Measurements from ENCODE around the gene DSTN. TPM values are rescaled to one million over a fixed set of nuclear protein-coding genes. Genes with fewer than 3 reads are reported as not detected.

Gene DSTN
- total RNA-seq, 1 donor from 2014 or later, result 157 TPM

DNA sequence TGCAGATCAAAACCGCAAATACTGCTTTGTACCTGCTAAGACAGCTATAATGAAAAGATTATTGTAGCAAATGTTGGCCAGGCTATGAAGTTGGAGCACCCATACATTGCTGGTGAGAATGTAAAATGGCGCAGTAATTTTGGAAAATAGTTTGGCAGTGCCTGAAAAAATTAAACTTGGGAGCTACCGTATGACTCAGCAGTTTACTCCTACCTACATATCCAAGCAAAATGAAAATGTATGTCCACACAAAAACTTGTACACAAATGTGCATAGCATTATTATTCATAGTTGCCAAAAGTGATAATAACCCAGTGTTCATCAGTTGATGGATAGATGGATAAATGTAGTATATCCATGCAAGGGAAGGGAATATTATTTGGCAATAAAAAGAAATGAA, 13.3 kb downstream of the DSTN start:
- no peak for DNase-seq

DNA sequence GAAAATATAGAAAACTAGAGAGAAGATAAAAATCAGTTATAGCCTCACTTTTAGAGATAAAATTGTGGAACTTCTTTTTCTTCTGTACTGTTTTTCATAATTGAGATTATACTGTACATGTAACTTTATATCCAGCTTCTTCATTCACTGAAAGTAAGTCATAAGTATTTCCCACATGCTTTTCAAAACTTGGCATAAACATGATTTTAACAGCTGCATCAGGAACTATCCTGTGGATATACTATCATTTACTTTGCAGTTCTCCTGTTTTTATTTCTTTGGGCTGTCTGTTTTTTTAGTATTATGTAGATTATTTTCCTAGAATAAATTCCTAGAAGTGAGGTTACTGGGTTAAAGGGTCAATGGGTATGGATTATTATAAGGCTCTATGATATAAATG, 14.8 kb downstream of the DSTN start:
- DNase-seq, result no peak

- DNase-seq, result no peak
These were observed 16.4 kb downstream of the DSTN start for GRCh38 chr20:17586250-17586649.

GRCh38 chr20:17587148-17587547, 17.3 kb downstream of the DSTN start:
- no peak for DNase-seq

DNA sequence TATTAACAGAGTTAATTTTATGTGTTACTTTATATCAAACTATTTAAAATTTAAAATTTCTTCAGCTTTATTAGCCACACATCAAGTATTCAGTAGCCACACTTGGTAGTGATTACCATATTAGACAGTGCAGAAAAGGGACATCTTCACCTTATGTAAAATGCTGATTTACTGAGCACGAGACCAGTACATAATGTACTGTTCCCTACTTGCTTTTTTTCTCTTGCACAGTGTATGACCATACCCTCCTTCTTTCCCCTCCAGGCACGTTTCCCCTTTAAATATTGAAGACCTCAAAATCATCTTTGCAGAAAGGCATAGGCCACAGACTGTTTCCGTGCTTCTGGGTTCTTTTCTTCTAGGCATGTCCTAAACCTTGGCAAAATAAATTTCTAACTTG, 17.9 kb downstream of the DSTN start:
- DNase-seq, result no peak

GRCh38 chr20:17589161-17589834, 19.4 kb downstream of the DSTN start:
- DNase-seq, result no peak

- no peak for DNase-seq
These were observed 20.4 kb downstream of the DSTN start for GRCh38 chr20:17590245-17590644.

DNA sequence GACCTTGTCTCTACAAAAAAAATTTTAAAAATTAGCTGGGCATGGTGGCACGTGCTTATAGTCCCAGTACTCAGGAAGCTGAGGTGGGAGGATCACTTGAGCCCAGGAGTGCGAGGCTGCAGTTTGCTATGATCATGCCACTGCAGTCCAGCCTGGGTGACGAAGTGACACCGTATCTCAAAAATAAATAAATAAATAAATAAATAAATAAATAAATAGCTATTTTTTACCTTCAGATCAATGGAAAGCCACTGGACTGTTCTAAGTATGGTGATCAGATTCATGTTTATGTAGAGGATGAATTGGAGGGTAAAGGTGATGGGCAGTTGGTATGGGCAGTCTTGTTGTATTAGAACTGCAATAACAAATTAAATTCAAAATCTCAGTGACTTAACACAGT, 24.0 kb downstream of the DSTN start:
- DNase-seq, result no peak

- peak; percentile 87 for DNase-seq
These were observed 24.6 kb downstream of the DSTN start for GRCh38 chr20:17594443-17594842.

DNA sequence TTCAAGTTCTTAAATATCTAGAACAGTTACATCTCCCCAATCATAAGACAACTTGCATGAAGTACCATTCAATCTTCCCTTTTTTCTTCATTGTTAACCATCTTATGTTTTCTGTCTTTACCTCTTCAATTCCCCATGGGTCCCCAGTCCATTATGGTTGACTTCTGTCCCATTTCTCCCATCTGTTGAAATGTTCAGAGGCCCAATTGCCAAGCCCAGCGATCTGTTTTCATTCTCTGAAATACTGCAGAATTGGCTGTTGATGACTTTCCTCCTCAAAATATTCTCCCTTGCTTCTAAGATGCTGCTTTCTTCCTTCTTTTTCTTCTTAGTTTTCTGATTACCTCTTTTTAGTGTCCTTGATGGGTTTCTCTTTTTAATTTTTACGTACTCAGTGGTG, 26.0 kb downstream of the DSTN start:
- DNase-seq, result no peak

- no peak for DNase-seq
These were observed 28.2 kb downstream of the DSTN start for GRCh38 chr20:17598013-17598550.

GRCh38 chr20:17601957-17602356, 32.1 kb downstream of the DSTN start:
- DNase-seq, result no peak

GRCh38 chr20:17602493-17602892, 32.6 kb downstream of the DSTN start:
- DNase-seq, result no peak

DNA sequence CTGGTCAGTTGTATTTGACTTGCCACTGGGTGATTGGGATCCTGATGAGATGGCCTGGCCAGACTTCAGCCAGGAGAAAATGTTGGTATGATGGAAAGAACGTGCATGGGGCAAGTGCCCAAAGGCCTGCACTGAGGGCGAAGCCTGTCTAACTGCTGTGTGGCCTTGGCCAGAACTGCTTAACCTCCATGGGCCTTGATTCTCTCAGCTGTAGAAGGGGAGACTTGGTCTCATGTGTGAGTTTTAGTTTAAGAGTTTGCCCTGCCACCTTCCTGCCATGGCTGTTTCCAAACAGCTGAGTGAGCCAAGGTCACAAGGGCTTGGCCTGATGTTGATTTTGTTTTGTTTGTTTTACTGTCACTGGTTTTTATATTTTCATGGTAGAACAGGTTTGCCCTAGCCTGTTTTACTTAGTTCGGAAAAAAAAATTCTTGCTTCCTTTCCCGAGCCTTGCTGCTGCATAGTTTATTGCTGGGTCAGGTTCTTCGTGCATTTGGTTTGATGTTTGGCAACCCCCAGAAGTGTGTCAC, 35.3 kb downstream of the DSTN start:
- DNase-seq, result no peak

GRCh38 chr20:17606001-17606400, 36.1 kb downstream of the DSTN start:
- DNase-seq, result no peak

- no peak for DNase-seq
These were observed 39.0 kb downstream of the DSTN start for GRCh38 chr20:17608701-17609497.

DNA sequence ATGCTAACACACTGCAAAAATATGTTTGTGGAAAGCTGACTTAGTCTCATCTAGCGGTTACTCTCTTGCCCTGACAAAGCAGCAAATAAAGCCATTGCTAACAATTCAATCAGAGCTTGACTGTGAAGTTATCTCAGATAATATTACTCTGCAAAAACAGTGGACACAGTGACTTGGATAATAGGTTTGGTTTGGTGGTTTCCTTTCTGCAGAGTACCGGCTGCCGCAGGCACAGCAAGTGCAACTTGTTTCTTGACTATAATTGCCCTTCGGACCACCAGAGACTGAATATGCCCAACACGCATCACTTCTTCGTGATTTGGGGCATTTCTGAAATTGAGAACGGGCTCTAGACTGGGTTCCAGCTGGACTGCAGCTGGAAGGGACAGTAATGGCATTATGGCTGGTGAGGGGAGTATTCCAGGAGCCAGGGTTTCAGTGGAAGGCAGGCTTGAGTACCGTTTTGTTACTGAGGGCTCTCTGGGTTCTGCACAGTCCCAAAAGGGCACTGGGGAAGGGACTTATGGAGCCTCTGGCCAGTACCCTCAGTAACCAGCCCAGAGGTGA, 40.0 kb downstream of the DSTN start:
- DNase-seq, result no peak

DNA sequence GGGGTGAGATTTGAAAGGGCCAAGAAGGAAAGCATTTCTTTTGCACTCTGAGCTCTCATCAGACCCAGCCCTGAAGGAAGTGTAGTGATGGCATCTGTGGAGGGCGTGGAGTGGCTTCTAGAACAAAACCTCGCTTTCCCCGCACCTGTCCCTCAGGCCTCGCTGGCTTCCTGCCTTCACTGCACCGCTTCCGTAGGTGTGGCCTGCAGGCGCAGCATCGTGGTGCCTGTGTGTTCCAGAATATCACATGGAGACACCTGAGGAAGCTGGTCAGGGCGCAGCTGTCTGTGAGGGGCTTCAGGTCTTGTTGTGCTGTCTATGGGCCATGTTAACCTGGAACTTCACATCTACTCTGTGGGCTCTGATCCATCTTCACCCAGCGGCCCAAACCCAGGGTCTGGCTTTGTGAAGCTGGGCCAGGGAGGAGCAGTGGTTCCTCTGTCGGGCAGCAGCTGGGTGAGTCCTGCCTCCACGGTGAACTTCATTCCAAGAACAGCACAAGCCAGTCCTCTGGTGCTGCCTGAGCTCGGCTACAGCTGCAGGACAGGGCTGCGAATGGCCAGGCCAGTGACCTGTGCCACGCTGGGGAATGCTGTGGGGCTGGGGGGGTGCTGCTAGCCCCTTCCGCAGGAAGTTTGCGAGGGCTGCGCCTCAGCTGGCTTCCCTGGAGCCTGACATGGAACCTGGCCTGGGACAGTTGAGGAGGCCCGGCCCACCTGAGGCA, 40.9 kb downstream of the DSTN start:
- DNase-seq, result peak; percentile 31

DNA sequence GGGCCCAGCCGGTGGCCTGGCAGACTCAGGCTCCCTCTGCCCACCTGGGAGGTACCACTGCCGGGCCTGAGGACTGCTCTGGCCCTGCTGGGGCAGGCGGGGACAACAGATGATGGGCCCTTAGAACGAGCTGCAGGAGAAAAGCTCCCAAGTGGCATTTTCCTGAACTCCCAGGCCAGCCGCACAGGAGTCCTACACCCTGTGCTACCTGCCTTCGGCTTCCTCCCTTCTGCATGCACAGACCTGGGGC, 41.3 kb downstream of the DSTN start:
- no peak for DNase-seq

- DNase-seq, result peak; percentile 51
These were observed 41.8 kb downstream of the DSTN start for GRCh38 chr20:17611540-17612286.

- peak; percentile 30 for DNase-seq
These were observed 42.6 kb downstream of the DSTN start for GRCh38 chr20:17612287-17612991.

DNA sequence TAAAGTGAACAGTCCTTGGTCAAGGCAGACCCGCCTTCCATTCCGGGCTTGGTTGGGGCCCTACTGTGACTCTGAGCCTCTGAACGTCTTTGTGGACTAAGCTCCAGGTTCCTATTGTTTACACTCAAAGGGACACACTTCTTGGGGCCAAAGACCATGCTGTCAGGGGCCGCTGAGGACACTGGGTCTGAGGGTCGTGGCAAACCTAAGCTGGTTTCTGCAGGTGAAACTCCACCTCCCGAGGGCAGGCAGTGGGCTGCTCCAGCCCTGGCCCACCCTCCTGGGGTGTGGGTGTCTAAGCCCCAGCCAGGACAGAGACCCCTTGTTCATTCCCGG, 43.1 kb downstream of the DSTN start:
- DNase-seq, result no peak

Data from dermis blood vessel endothelial cell (primary cell).